CD14-positive monocyte (primary cell): ENCODE measurements around the gene SRRM5. TPM values are rescaled to one million over a fixed set of nuclear protein-coding genes. Genes with fewer than 3 reads are reported as not detected.

ENCODE experiments used
- DNase-seq, 3 donors: peaks; one replicate each; pipeline ENCODE4 v3.0.0-alpha.2; 2011 to 2022
- H2AFZ ChIP-seq: 2 replicates; pipeline ENCODE4 v1.6.0; 2012; ENCODE audit warnings: mild to moderate bottlenecking, low read depth, low read length, inconsistent platforms; ENCODE audit not compliant: insufficient read depth, poor library complexity, severe bottlenecking
- H3K27ac ChIP-seq, 2 donors: 1 replicate in 1 of 2; 2 replicates in 1 of 2; pipeline ENCODE4 v1.5.1; 2012 to 2013; ENCODE audit warnings: low read length in 2 of 2, control low read depth in 1 of 2, inconsistent platforms in 1 of 2, low read depth in 1 of 2, mild to moderate bottlenecking in 1 of 2
- H3K27me3 ChIP-seq, 2 donors: one replicate each; pipeline versions ENCODE4 v1.6.0 to v1.6.1; 2011 to 2013; ENCODE audit warnings: low read length in 2 of 2; ENCODE audit not compliant: control insufficient read depth in 2 of 2, insufficient read depth in 2 of 2
- H3K36me3 ChIP-seq, 2 donors: replicated peaks in 1 of 2; 1 replicate in 1 of 2; 2 replicates in 1 of 2; pipeline versions ENCODE4 v1.5.1 to v1.6.1; 2012 to 2013; ENCODE audit warnings: low read length in 2 of 2, control low read depth in 1 of 2, inconsistent platforms in 1 of 2, mild to moderate bottlenecking in 1 of 2; ENCODE audit not compliant: insufficient read depth in 2 of 2, control insufficient read depth in 1 of 2
- H3K4me1 ChIP-seq, 2 donors: 1 replicate in 1 of 2; 2 replicates in 1 of 2; pipeline versions ENCODE4 v1.5.1 to v1.6.1; 2012 to 2013; ENCODE audit warnings: low read length in 2 of 2, control low read depth in 1 of 2, inconsistent platforms in 1 of 2, mild to moderate bottlenecking in 1 of 2, moderate library complexity in 1 of 2; ENCODE audit not compliant: insufficient read depth in 2 of 2, control insufficient read depth in 1 of 2
- H3K4me2 ChIP-seq: replicated peaks from 2 replicates; pipeline ENCODE3; 2012; ENCODE audit warnings: low read length, moderate library complexity, mild to moderate bottlenecking; ENCODE audit not compliant: poor library complexity, severe bottlenecking; ENCODE audit errors: extremely low read depth
- H3K4me3 ChIP-seq, 3 experiments: fragments of 200-600 bp in 1 of 3; sonication (generic) in 1 of 3; replicated peaks in 1 of 3; 1 replicate in 2 of 3; 2 replicates in 1 of 3; pipeline ENCODE4 v1.5.1; 2011 to 2013; ENCODE audit warnings: low read length in 3 of 3, mild to moderate bottlenecking in 3 of 3, control low read depth in 2 of 3, low read depth in 2 of 3, inconsistent platforms in 1 of 3, moderate library complexity in 1 of 3
- H3K79me2 ChIP-seq: 2 replicates; pipeline ENCODE4 v1.6.0; 2012; ENCODE audit warnings: mild to moderate bottlenecking, control low read depth, inconsistent platforms, low read length, moderate library complexity; ENCODE audit not compliant: insufficient read depth
- H3K9ac ChIP-seq: 2 replicates; pipeline ENCODE4 v1.6.0; 2017; ENCODE audit warnings: low read length, mild to moderate bottlenecking; ENCODE audit not compliant: insufficient read depth, poor library complexity, severe bottlenecking
- H3K9me3 ChIP-seq, 2 donors: replicated peaks in 1 of 2; 1 replicate in 1 of 2; 2 replicates in 1 of 2; pipeline versions ENCODE4 v1.5.1 to v1.6.1; 2012 to 2013; ENCODE audit warnings: low read length in 2 of 2, control low read depth in 1 of 2; ENCODE audit not compliant: control insufficient read depth in 1 of 2, insufficient read depth in 1 of 2
- H4K20me1 ChIP-seq: 2 replicates; pipeline ENCODE4 v1.6.0; 2012; ENCODE audit warnings: mild to moderate bottlenecking, low read length, control low read depth, moderate library complexity; ENCODE audit not compliant: insufficient read depth
- H3K27ac Mint-ChIP-seq, 7 donors: one replicate each; pipeline ENCODE4 v1.8.0; 2020; ENCODE audit warnings: mild to moderate bottlenecking in 7 of 7, mixed read lengths in 7 of 7, moderate library complexity in 6 of 7, inconsistent platforms in 2 of 7
- H3K27me3 Mint-ChIP-seq, 3 donors: one replicate each; pipeline ENCODE4 v1.8.0; 2021 to 2022; ENCODE audit warnings: low read depth in 3 of 3, mild to moderate bottlenecking in 3 of 3, mixed read lengths in 3 of 3, moderate library complexity in 3 of 3, inconsistent platforms in 1 of 3
- H3K36me3 Mint-ChIP-seq, 2 donors: one replicate each; pipeline ENCODE4 v1.8.0; 2020; ENCODE audit warnings: mixed read lengths in 2 of 2, inconsistent platforms in 1 of 2, mild to moderate bottlenecking in 1 of 2
- H3K4me1 Mint-ChIP-seq: one replicate; pipeline ENCODE4 v1.8.0; 2020; ENCODE audit warnings: mild to moderate bottlenecking, mixed read lengths
- H3K4me3 Mint-ChIP-seq, 2 donors: one replicate each; pipeline ENCODE4 v1.8.0; 2020; ENCODE audit warnings: mild to moderate bottlenecking in 2 of 2, mixed read lengths in 2 of 2, moderate library complexity in 1 of 2
- H3K9me3 Mint-ChIP-seq, 7 donors: one replicate each; pipeline ENCODE4 v1.8.0; 2020 to 2022; ENCODE audit warnings: mixed read lengths in 7 of 7, mild to moderate bottlenecking in 6 of 7, moderate library complexity in 6 of 7, inconsistent platforms in 2 of 7
- CTCF ChIP-seq: fragments of 200-600 bp; IDR thresholded peaks from one replicate; pipeline ENCODE4 v1.8.0; 2022; ENCODE audit warnings: antibody characterized with exemption, mild to moderate bottlenecking
- WGBS: methylation state at CpG from one replicate; pipeline ENCODE4 v1.1.5; 2013; ENCODE audit warnings: missing lambda C conversion rate; ENCODE audit not compliant: insufficient coverage; 5-methylcytosine and 5-hydroxymethylcytosine counted together
- intact Hi-C, 2 donors: fragments of 100-400 bp; cut with micrococcal nuclease; formaldehyde crosslinking; loops; one replicate each; pipeline versions ENCODE4 v1.15.0 to v1.15.1; 2023
- polyA plus RNA-seq, 3 donors: library from polyadenylated mRNA; depleted of rRNA in 1 of 3; unstranded in 2 of 3; stranded (reverse) in 1 of 3; fragments of 300-500 nt in 2 of 3; fragments of >200 nt in 1 of 3; fragmentation: Illumina TruSeq in 2 of 3; gene quantifications; 1 replicate in 2 of 3; 2 replicates in 1 of 3; pipeline ENCODE4 v1.2.3, GENCODE V29; 2012 to 2021

The SRRM5 gene
- polyA plus RNA-seq, 3 donors, result 0.36 TPM; not detected in 2

- H3K9me3 ChIP-seq, result peaks cover 0 to 14% of the 10 kb centered on the region in 2 donors
- peaks cover 16% of the 10 kb centered on the region for H3K4me1 Mint-ChIP-seq
- H3K27me3 ChIP-seq, result peaks cover 31 to 38% of the 10 kb centered on the region in 2 donors
- peaks cover 21% of the 10 kb centered on the region for H4K20me1 ChIP-seq
- 100% methylated on average over 4 of the region's 4 CpGs for WGBS
- peaks cover 39 to 40% (median 40%) of the 10 kb centered on the region in 3 donors for H3K27me3 Mint-ChIP-seq
- H2AFZ ChIP-seq, result no peak overlapping the region
- no peak overlapping the region for H3K27ac ChIP-seq
- intact Hi-C loops, result no loop called here
- H3K4me3 ChIP-seq, result no peak overlapping the region
- no peak for DNase-seq
- no peak overlapping the region for H3K4me2 ChIP-seq
- H3K4me1 ChIP-seq, result peaks cover 6 to 7% of the 10 kb centered on the region in 2 donors
- H3K9me3 Mint-ChIP-seq, result peaks cover 0 to 24% (median 14%) of the 10 kb centered on the region in 7 donors
- no peaks in the 10 kb centered on the region for H3K79me2 ChIP-seq
- H3K9ac ChIP-seq, result no peak overlapping the region
- peaks cover 14 to 18% of the 10 kb centered on the region in 2 donors for H3K36me3 ChIP-seq
- H3K36me3 Mint-ChIP-seq, result peaks cover 34 to 38% of the 10 kb centered on the region in 2 donors
- no peak overlapping the region for H3K4me3 Mint-ChIP-seq
- no peak overlapping the region for H3K27ac Mint-ChIP-seq
- TF ChIP-seq CTCF, result no peak
These were observed 30.6 kb downstream of the SRRM5 start for GRCh38 chr19:43642531-43642930.

- DNase-seq, result no peak
- H3K4me3 ChIP-seq, result no peak overlapping the region
- H3K9me3 Mint-ChIP-seq, result peaks cover 0 to 22% (median 14%) of the 10 kb centered on the region in 7 donors
- no peaks in the 10 kb centered on the region for H3K79me2 ChIP-seq
- H3K4me3 Mint-ChIP-seq, result peak overlapping the region in 1 of 2 donors; percentile 12
- H3K27ac ChIP-seq, result no peak overlapping the region
- H3K27ac Mint-ChIP-seq, result no peak overlapping the region
- peaks cover 29% of the 10 kb centered on the region for H4K20me1 ChIP-seq
- no peak overlapping the region for H2AFZ ChIP-seq
- peaks cover 6 to 7% of the 10 kb centered on the region in 2 donors for H3K4me1 ChIP-seq
- H3K9ac ChIP-seq, result no peak overlapping the region
- TF ChIP-seq CTCF, result no peak
- H3K9me3 ChIP-seq, result peaks cover 0 to 13% of the 10 kb centered on the region in 2 donors
- peaks cover 31 to 33% (median 32%) of the 10 kb centered on the region in 3 donors for H3K27me3 Mint-ChIP-seq
- H3K36me3 ChIP-seq, result peaks cover 22 to 26% of the 10 kb centered on the region in 2 donors
- H3K36me3 Mint-ChIP-seq, result peaks cover 42 to 45% of the 10 kb centered on the region in 2 donors
- no peak overlapping the region for H3K4me2 ChIP-seq
- H3K27me3 ChIP-seq, result peaks cover 23 to 30% of the 10 kb centered on the region in 2 donors
- 100% methylated on average over 1 of the region's 3 CpGs for WGBS
- peaks cover 16% of the 10 kb centered on the region for H3K4me1 Mint-ChIP-seq
- intact Hi-C loops, result no loop called here
These were observed 31.4 kb downstream of the SRRM5 start for GRCh38 chr19:43643326-43643725.
